ENCODE results near the gene PLEKHM1.

The PLEKHM1 gene

DNA sequence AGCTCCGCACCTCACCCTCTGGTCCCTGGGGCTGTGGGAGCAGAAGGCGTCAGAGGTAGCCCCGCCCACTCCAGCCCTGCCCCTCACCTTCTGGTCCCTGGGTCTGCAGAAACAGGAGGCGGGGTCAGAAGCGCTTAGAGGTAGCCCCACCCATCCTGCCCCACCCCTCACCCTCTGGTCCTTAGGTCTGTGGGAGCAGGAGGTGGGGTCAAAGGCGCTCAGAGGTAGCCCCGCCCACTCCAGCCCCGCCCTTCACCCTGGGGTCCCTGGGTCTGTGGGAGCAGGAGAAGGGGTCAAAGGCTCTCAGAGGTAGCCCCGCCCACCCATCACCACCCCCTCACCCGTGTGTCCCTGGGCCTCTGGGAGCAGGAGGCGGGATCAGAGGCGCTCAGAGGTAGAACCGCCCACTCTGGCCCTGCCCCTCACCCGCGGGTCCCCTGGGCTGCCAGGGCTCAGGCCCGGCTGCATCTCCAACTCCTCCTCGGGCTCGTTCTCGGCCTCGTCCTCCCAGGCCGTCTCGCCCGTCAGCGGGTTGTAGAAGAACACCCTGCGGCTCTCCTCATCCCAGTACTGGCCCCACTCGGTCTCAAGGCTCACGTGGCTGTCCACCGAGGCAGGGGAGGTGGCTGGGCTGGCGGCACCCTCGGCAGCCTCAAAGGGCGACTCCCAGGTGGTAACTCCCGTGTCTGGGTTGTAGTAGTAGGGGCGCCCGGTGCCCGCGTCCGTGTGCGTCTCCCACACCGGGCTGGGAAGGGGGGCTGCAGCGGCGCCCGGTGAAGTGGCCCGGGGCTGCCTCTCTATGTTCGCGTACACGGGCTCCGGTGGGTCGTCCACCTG lies 85.1 kb downstream of the PLEKHM1 start:
- no peak for DNase-seq
- H3K4me1 ChIP-seq (ENCODE audit: control extremely low read depth in 1 of 4, control insufficient read depth in 4 of 4, insufficient read depth in 4 of 4, low read length in 3 of 4), result peaks cover 15 to 47% (median 46%) of the 10 kb centered on the region in 4 experiments
- POLR2A ChIA-PET, result no interaction called here
- H3K36me3 ChIP-seq (ENCODE audit: control insufficient read depth in 4 of 4, insufficient read depth in 4 of 4, low read length in 3 of 4), result peaks cover 11 to 59% (median 41%) of the 10 kb centered on the region in 4 experiments
- no peak overlapping the region for H3K27ac ChIP-seq (ENCODE audit: insufficient read depth in 1 of 2, low read depth in 1 of 2, low read length in 2 of 2, poor library complexity in 1 of 2, severe bottlenecking in 2 of 2)
- H3K4me3 ChIP-seq (ENCODE audit: control insufficient read depth in 1 of 7, extremely low read depth in 1 of 7, insufficient read depth in 4 of 7, low read depth in 2 of 7, low read length in 6 of 7), result no peak overlapping the region
- H3K27me3 ChIP-seq (replicated peaks in 2 of 5; ENCODE audit: control insufficient read depth in 4 of 5, insufficient read depth in 5 of 5, low read length in 4 of 5), result no peaks in the 10 kb centered on the region
- H3K9me3 ChIP-seq (ENCODE audit: control extremely low read depth in 1 of 5, control insufficient read depth in 4 of 5, insufficient read depth in 2 of 5, low read depth in 1 of 5, low read length in 4 of 5), result no peaks in the 10 kb centered on the region
- WGBS (ENCODE audit: insufficient coverage), result 95% methylated on average over 35 of the region's 48 CpGs
- CTCF ChIA-PET, result interaction anchor here (8.4 kb wide), 1 partner anchor 8 kb away, joined by 94 read pairs; no protein-coding TSS in a partner anchor

DNA sequence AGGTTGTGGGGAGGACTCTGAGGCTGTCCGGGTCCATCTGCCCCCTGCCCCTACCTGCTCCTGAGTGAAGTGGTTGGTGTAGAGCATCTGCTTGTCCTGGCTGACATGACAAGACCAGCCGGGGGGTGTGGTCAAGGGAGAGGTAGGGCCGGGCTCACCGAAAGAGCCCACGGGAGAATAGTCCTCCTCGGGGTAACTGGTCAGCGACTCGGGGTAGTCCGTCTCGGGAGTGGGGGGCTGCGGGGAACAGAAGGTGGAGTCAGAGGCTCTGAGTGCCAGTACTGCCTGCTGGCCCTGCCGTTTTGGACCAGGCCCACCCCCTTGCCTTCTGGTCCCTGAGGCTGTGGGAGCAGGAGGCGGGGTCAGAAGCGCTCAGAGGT lies 85.7 kb downstream of the PLEKHM1 start:
- H3K27me3 ChIP-seq (replicated peaks in 2 of 5; ENCODE audit: control insufficient read depth in 4 of 5, insufficient read depth in 5 of 5, low read length in 4 of 5), result no peaks in the 10 kb centered on the region
- DNase-seq, result no peak
- 95% methylated on average over 12 of the region's 14 CpGs for WGBS (ENCODE audit: insufficient coverage)
- no peaks in the 10 kb centered on the region for H3K9me3 ChIP-seq (ENCODE audit: control extremely low read depth in 1 of 5, control insufficient read depth in 4 of 5, insufficient read depth in 2 of 5, low read depth in 1 of 5, low read length in 4 of 5)
- H3K4me1 ChIP-seq (ENCODE audit: control extremely low read depth in 1 of 4, control insufficient read depth in 4 of 4, insufficient read depth in 4 of 4, low read length in 3 of 4), result peaks cover 15 to 41% (median 40%) of the 10 kb centered on the region in 4 experiments
- H3K4me3 ChIP-seq (ENCODE audit: control insufficient read depth in 1 of 7, extremely low read depth in 1 of 7, insufficient read depth in 4 of 7, low read depth in 2 of 7, low read length in 6 of 7), result no peak overlapping the region
- POLR2A ChIA-PET, result no interaction called here
- no peak overlapping the region for H3K27ac ChIP-seq (ENCODE audit: insufficient read depth in 1 of 2, low read depth in 1 of 2, low read length in 2 of 2, poor library complexity in 1 of 2, severe bottlenecking in 2 of 2)
- peaks cover 11 to 65% (median 44%) of the 10 kb centered on the region in 4 experiments for H3K36me3 ChIP-seq (ENCODE audit: control insufficient read depth in 4 of 4, insufficient read depth in 4 of 4, low read length in 3 of 4)
- CTCF ChIA-PET, result interaction anchor here (1.8 kb wide), 1 partner anchor 21 kb away, joined by 8 read pairs; no protein-coding TSS in a partner anchor

DNA sequence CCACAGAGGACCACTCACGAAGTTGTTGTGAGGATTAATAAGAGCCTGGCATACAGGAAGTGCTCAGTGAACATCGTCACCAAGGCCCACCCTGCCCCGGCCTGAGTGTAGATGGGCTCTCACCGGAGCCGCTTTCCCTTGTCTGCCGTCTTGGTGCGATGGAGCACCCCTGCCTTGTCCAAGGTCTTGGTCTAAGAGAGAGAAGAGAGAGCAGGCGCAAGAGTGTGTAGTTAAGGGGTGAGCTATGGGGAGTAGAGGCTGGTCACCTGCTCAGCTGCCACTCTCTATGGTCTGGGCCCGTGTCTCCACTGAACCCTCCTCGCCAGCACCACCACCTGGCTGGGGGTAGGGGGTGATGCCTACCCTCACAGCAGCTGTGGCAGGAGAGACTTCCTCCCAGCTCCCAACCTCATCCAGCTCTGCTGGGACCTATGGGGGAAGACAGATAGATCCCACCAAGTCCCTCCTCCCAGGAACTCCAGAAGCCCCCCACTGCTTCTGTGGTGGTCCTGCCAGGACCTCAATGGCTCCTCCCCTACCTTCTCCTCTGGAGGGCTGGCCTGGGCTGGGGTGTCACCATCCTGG lies 86.5 kb downstream of the PLEKHM1 start:
- Histone ChIP-seq H3K4me3 (ENCODE audit: control insufficient read depth in 1 of 7, extremely low read depth in 1 of 7, insufficient read depth in 4 of 7, low read depth in 2 of 7, low read length in 6 of 7) (no peak overlapping the region), H3K27me3 (replicated peaks in 2 of 5; ENCODE audit: control insufficient read depth in 4 of 5, insufficient read depth in 5 of 5, low read length in 4 of 5) (no peaks in the 10 kb centered on the region), H3K36me3 (ENCODE audit: control insufficient read depth in 4 of 4, insufficient read depth in 4 of 4, low read length in 3 of 4) (peaks cover 11 to 68% (median 47%) of the 10 kb centered on the region in 4 experiments), H3K27ac (ENCODE audit: insufficient read depth in 1 of 2, low read depth in 1 of 2, low read length in 2 of 2, poor library complexity in 1 of 2, severe bottlenecking in 2 of 2) (no peak overlapping the region), H3K9me3 (ENCODE audit: control extremely low read depth in 1 of 5, control insufficient read depth in 4 of 5, insufficient read depth in 2 of 5, low read depth in 1 of 5, low read length in 4 of 5) (no peaks in the 10 kb centered on the region), H3K4me1 (ENCODE audit: control extremely low read depth in 1 of 4, control insufficient read depth in 4 of 4, insufficient read depth in 4 of 4, low read length in 3 of 4) (peaks cover 15 to 33% (median 31%) of the 10 kb centered on the region in 4 experiments)
- whole genome bisulfite sequencing (ENCODE audit: insufficient coverage), result 95% methylated on average over 5 of the region's 10 CpGs
- no peak for DNase-seq
- ChIA-PET CTCF (interaction anchor here (0.8 to 1.8 kb wide), 3 partner anchors 22 to 184 kb away, joined by 3 to 8 read pairs (median 3); no protein-coding TSS in a partner anchor), POLR2A (no interaction called here)

DNA sequence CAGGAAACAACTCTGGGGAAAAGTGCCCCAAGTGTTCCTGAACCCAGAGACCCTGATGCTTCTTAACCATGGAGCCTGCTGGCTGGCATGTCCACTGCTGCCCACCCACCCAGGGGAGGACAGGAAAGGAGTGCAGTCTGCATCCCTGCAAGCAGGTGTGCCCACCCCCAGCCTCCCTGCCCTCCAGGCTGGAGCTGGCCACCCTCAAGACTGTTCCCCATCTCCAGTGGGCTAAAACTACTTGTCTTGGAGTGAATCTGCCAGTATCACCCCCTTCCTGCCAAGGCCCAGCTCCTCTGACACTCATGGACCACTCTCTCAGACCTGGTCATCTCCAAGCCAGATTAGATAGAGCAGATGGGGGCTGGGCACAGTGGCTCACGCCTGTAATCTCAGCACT lies 87.6 kb downstream of the PLEKHM1 start:
- ChIA-PET CTCF (interaction anchor here (1.0 to 1.8 kb wide), 4 partner anchors 10 to 183 kb away, joined by 3 to 8 read pairs (median 3); no protein-coding TSS in a partner anchor), POLR2A (no interaction called here)
- 100% methylated on average over 1 of the region's 1 CpG for WGBS (ENCODE audit: insufficient coverage)
- Histone ChIP-seq H3K36me3 (ENCODE audit: control insufficient read depth in 4 of 4, insufficient read depth in 4 of 4, low read length in 3 of 4) (peaks cover 13 to 77% (median 52%) of the 10 kb centered on the region in 4 experiments), H3K27ac (ENCODE audit: insufficient read depth in 1 of 2, low read depth in 1 of 2, low read length in 2 of 2, poor library complexity in 1 of 2, severe bottlenecking in 2 of 2) (no peak overlapping the region), H3K9me3 (ENCODE audit: control extremely low read depth in 1 of 5, control insufficient read depth in 4 of 5, insufficient read depth in 2 of 5, low read depth in 1 of 5, low read length in 4 of 5) (no peaks in the 10 kb centered on the region), H3K4me1 (ENCODE audit: control extremely low read depth in 1 of 4, control insufficient read depth in 4 of 4, insufficient read depth in 4 of 4, low read length in 3 of 4) (peaks cover 13 to 22% (median 21%) of the 10 kb centered on the region in 4 experiments), H3K4me3 (ENCODE audit: control insufficient read depth in 1 of 7, extremely low read depth in 1 of 7, insufficient read depth in 4 of 7, low read depth in 2 of 7, low read length in 6 of 7) (no peak overlapping the region), H3K27me3 (replicated peaks in 2 of 5; ENCODE audit: control insufficient read depth in 4 of 5, insufficient read depth in 5 of 5, low read length in 4 of 5) (no peaks in the 10 kb centered on the region)
- DNase-seq, result no peak

DNA sequence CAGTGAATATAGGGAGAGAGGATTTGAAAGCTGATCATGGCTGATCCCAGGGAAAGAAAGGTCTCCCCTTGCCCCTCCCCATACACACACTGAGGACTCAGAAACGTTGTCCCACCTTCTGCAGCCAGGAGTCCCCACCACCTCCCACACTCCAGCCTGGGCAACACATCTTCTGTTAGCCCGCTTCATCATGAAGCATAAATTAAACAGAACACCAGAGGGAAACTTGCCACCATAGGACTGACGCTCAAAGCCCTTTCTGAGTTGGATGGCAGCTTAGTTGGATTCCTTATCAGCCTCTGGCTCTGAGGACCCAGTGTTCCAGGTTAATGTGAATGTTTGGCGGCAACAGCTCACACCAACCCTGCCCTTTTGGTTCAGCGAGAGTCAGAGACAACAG lies 91.7 kb downstream of the PLEKHM1 start:
- Histone ChIP-seq H3K4me1 (ENCODE audit: control extremely low read depth in 1 of 4, control insufficient read depth in 4 of 4, insufficient read depth in 4 of 4, low read length in 3 of 4) (peaks cover 0 to 11% (median 7%) of the 10 kb centered on the region in 4 experiments), H3K27ac (ENCODE audit: insufficient read depth in 1 of 2, low read depth in 1 of 2, low read length in 2 of 2, poor library complexity in 1 of 2, severe bottlenecking in 2 of 2) (no peak overlapping the region), H3K4me3 (ENCODE audit: control insufficient read depth in 1 of 7, extremely low read depth in 1 of 7, insufficient read depth in 4 of 7, low read depth in 2 of 7, low read length in 6 of 7) (no peak overlapping the region), H3K36me3 (ENCODE audit: control insufficient read depth in 4 of 4, insufficient read depth in 4 of 4, low read length in 3 of 4) (peaks cover 13 to 94% (median 64%) of the 10 kb centered on the region in 4 experiments), H3K27me3 (replicated peaks in 2 of 5; ENCODE audit: control insufficient read depth in 4 of 5, insufficient read depth in 5 of 5, low read length in 4 of 5) (no peaks in the 10 kb centered on the region), H3K9me3 (ENCODE audit: control extremely low read depth in 1 of 5, control insufficient read depth in 4 of 5, insufficient read depth in 2 of 5, low read depth in 1 of 5, low read length in 4 of 5) (no peaks in the 10 kb centered on the region)
- ChIA-PET CTCF (interaction anchor here (1.1 to 11.2 kb wide), 3 partner anchors 11 to 179 kb away, joined by 3 to 123 read pairs (median 94); no protein-coding TSS in a partner anchor), POLR2A (no interaction called here)
- DNase-seq, result peak in 2 of 3 donors; percentile 30 to 32
- 100% methylated on average over 2 of the region's 5 CpGs for WGBS (ENCODE audit: insufficient coverage)

DNA sequence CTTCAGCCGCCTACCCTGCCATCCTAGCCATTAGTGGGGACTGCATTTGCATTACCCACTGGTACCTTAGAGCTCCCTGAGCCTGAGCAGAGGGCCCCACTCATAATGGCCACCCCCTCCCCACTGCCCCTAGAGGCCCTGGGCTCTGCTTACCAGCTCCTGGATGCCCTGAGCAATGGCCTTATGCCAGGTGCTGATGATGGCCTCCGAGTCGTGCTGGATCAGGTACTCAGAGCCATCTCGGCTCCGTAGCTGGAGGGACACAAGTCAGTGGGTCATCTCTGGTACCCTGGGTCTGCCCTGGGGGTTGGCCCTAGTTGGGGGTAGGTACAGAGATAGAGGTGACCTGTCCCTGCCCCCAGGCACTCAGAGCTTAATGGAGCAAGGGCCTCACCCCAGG lies 92.7 kb downstream of the PLEKHM1 start:
- Histone ChIP-seq H3K36me3 (ENCODE audit: control insufficient read depth in 4 of 4, insufficient read depth in 4 of 4, low read length in 3 of 4) (peaks cover 9 to 88% (median 61%) of the 10 kb centered on the region in 4 experiments), H3K4me3 (ENCODE audit: control insufficient read depth in 1 of 7, extremely low read depth in 1 of 7, insufficient read depth in 4 of 7, low read depth in 2 of 7, low read length in 6 of 7) (no peak overlapping the region), H3K27me3 (replicated peaks in 2 of 5; ENCODE audit: control insufficient read depth in 4 of 5, insufficient read depth in 5 of 5, low read length in 4 of 5) (no peaks in the 10 kb centered on the region), H3K9me3 (ENCODE audit: control extremely low read depth in 1 of 5, control insufficient read depth in 4 of 5, insufficient read depth in 2 of 5, low read depth in 1 of 5, low read length in 4 of 5) (no peaks in the 10 kb centered on the region), H3K4me1 (ENCODE audit: control extremely low read depth in 1 of 4, control insufficient read depth in 4 of 4, insufficient read depth in 4 of 4, low read length in 3 of 4) (peaks cover 0 to 11% (median 8%) of the 10 kb centered on the region in 4 experiments), H3K27ac (ENCODE audit: insufficient read depth in 1 of 2, low read depth in 1 of 2, low read length in 2 of 2, poor library complexity in 1 of 2, severe bottlenecking in 2 of 2) (no peak overlapping the region)
- DNase-seq, result no peak
- ChIA-PET POLR2A (interaction anchor here (0.6 kb wide), 1 partner anchor 199 kb away, joined by 3 read pairs; no protein-coding TSS in a partner anchor), CTCF (interaction anchor here (0.9 to 11.2 kb wide), 4 partner anchors 10 to 28 kb away, joined by 3 to 123 read pairs (median 48); no protein-coding TSS in a partner anchor)
- 88% methylated on average over 5 of the region's 5 CpGs for WGBS (ENCODE audit: insufficient coverage)

Measured in common myeloid progenitor, CD34-positive (primary cell).